Neural cell (in vitro differentiated cells): Measurements from ENCODE around the gene GAS5. TPM values are rescaled to one million over a fixed set of nuclear protein-coding genes. Genes with fewer than 3 reads are reported as not detected.
"Not testable (repeated sequence)": the region's sequence is repeated elsewhere in the genome, so short reads cannot be mapped to it uniquely, and the experiment has no call there.

Experiments
- H2AFZ ChIP-seq: fragments of 200-600, 300-800 bp; sonication (generic), shearing (Covaris generic); 2 replicates; pipeline ENCODE4 v1.6.0; 2014; ENCODE audit warnings: low read depth, mild to moderate bottlenecking, antibody characterized with exemption, low read length, moderate library complexity
- H3F3A ChIP-seq: fragments of 200-600 bp; shearing (Covaris generic); 2 replicates; pipeline ENCODE4 v1.6.1; 2016; ENCODE audit warnings: mild to moderate bottlenecking, moderate library complexity, mixed read lengths, antibody characterized with exemption, low read length; ENCODE audit not compliant: insufficient read depth, poor library complexity, severe bottlenecking
- H3K27ac ChIP-seq: fragments of 200-600, 300-800 bp; sonication (generic), shearing (Covaris generic); 2 replicates; pipeline ENCODE4 v1.5.1; 2014; ENCODE audit warnings: mild to moderate bottlenecking, low read length, moderate library complexity
- H3K27me3 ChIP-seq: fragments of 300-800, 200-600 bp; sonication (generic), shearing (Covaris generic); 2 replicates; pipeline ENCODE4 v1.6.0; 2014; ENCODE audit warnings: mild to moderate bottlenecking, low read depth, low read length, moderate library complexity; ENCODE audit not compliant: insufficient read depth
- H3K36me3 ChIP-seq: fragments of 300-800, 200-600 bp; sonication (generic), shearing (Covaris generic); 2 replicates; pipeline ENCODE4 v1.5.1; 2014; ENCODE audit warnings: mild to moderate bottlenecking, antibody characterized with exemption, low read length, moderate library complexity; ENCODE audit not compliant: insufficient read depth
- H3K4me2 ChIP-seq: fragments of 300-800, 200-600 bp; sonication (generic), shearing (Covaris generic); 2 replicates; pipeline ENCODE4 v1.6.0; 2014; ENCODE audit warnings: mild to moderate bottlenecking, low read length
- H3K4me3 ChIP-seq: fragments of 300-800, 200-600 bp; sonication (generic), shearing (Covaris generic); 2 replicates; pipeline ENCODE4 v1.5.1; 2014; ENCODE audit warnings: mild to moderate bottlenecking, low read length, moderate library complexity
- H3K79me2 ChIP-seq: fragments of 200-600 bp; shearing (Covaris generic); replicated peaks from 2 replicates; pipeline ENCODE4 v1.6.0; 2014; ENCODE audit warnings: mild to moderate bottlenecking, low read length, moderate library complexity; ENCODE audit not compliant: insufficient read depth
- H3K9ac ChIP-seq: fragments of 300-800, 200-600 bp; sonication (generic), shearing (Covaris generic); 2 replicates; pipeline ENCODE4 v1.6.1; 2016; ENCODE audit warnings: mild to moderate bottlenecking, low read length, mixed read lengths
- H3K9me2 ChIP-seq: fragments of 200-600 bp; shearing (Covaris generic); 2 replicates; pipeline ENCODE4 v1.6.1; 2016; ENCODE audit warnings: mild to moderate bottlenecking, low read length, mixed read lengths; ENCODE audit not compliant: insufficient read depth
- H3K9me3 ChIP-seq: fragments of 200-600, 300-800 bp; sonication (generic), shearing (Covaris generic); 2 replicates; pipeline ENCODE4 v1.6.1; 2016; ENCODE audit warnings: mild to moderate bottlenecking, mixed run types, low read length, moderate library complexity, mixed read lengths
- H4K20me1 ChIP-seq: fragments of 200-600 bp; shearing (Covaris generic); 2 replicates; pipeline ENCODE4 v1.6.1; 2016; ENCODE audit warnings: mild to moderate bottlenecking, mixed run types; ENCODE audit not compliant: insufficient read depth
- CTCF ChIP-seq: fragments of 450-650 bp; IDR thresholded peaks from 2 replicates; pipeline ENCODE4 v1.5.1; 2014; ENCODE audit warnings: antibody characterized with exemption, mild to moderate bottlenecking, moderate library complexity; ENCODE audit not compliant: poor library complexity, severe bottlenecking
- EP300 ChIP-seq: fragments of 450-650 bp; conservative IDR thresholded peaks from 2 replicates; pipeline ENCODE4 v1.6.1; 2014; ENCODE audit warnings: antibody characterized with exemption, mild to moderate bottlenecking, moderate library complexity; ENCODE audit not compliant: poor library complexity, severe bottlenecking
- EZH2 ChIP-seq: fragments of 200-600, 300-800 bp; shearing (Covaris generic), sonication (generic); IDR thresholded peaks from 2 replicates; pipeline ENCODE4 v1.6.1; 2014; ENCODE audit warnings: antibody characterized with exemption, low read length, borderline replicate concordance, mild to moderate bottlenecking; ENCODE audit not compliant: insufficient read depth, poor library complexity, severe bottlenecking
- MXI1 ChIP-seq: fragments of 450-650 bp; conservative IDR thresholded peaks from 2 replicates; pipeline ENCODE4 v1.6.1; 2014; ENCODE audit warnings: antibody characterized with exemption, mild to moderate bottlenecking; ENCODE audit not compliant: poor library complexity, severe bottlenecking
- POLR2AphosphoS5 ChIP-seq: IDR thresholded peaks from 2 replicates; pipeline ENCODE4 v1.6.1; 2012
- RAD21 ChIP-seq: fragments of 450-650 bp; conservative IDR thresholded peaks from 2 replicates; pipeline ENCODE4 v1.6.1; 2014; ENCODE audit warnings: antibody characterized with exemption, mild to moderate bottlenecking, moderate library complexity
- SMC3 ChIP-seq: fragments of 450-650 bp; conservative IDR thresholded peaks from 2 replicates; pipeline ENCODE4 v1.6.1; 2014; ENCODE audit warnings: antibody characterized with exemption, mild to moderate bottlenecking, moderate library complexity; ENCODE audit not compliant: poor library complexity
- TAF1 ChIP-seq: IDR thresholded peaks from 2 replicates; pipeline ENCODE4 v1.6.1; 2012; ENCODE audit warnings: low read depth
- polyA plus RNA-seq: library from polyadenylated mRNA; depleted of rRNA; stranded (reverse); fragments of >200 nt; gene quantifications from 2 replicates; pipeline ENCODE4 v1.2.3, GENCODE V29; 2014
- TF ChIP-seq, protein P1 (sequence below): IDR thresholded peaks from 2 replicates; pipeline ENCODE4 v1.6.1; 2012; ENCODE audit warnings: borderline replicate concordance

The GAS5 gene
- polyA plus RNA-seq, 1 donor from 2014 or later: 1,182 TPM

DNA sequence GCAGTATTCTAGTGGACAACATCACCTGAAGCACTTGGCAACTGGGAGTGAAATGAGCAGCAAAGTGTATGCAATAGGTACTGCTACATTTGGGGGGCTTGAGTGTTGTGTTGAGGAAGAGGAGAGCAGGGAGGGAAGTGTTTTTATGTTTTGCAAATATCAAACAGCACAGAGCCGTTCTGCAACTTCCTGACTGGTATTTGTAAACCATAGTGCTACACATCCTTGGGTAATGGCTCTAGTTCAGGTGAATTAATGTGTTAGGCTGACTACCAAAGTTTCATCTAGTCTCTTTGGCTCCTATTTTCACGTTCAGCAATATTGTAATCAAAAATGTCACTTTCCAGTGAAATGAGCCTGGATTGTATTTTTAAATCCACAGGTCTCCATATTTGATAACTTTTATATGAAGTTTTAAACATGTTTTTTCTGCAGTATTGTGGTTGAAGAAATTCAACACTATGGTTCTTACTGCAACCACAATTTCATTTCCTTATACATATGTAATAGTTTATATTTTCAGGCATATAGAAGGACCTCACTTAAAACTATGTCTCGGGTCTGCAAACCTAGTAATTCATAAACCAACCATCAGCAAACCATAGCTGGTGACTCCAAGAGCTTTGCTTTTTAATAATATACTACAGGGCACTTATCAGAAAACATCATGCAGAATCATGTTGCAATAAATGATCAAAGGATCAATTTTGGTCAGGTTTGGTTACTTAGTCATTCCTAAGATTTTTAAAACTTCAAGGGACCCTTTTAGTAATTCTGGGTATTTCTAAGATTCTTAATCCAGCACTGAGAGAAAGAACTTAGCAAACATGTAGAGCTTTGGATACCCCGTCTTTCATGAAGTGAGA lies 19.2 kb upstream of the GAS5 start:
- no peak overlapping the region for H2AFZ ChIP-seq
- H3K36me3 ChIP-seq: peaks cover 12% of the 10 kb centered on the region
- H3K27ac ChIP-seq: no peak overlapping the region
- no peaks in the 10 kb centered on the region for H4K20me1 ChIP-seq
- no peak overlapping the region for H3K4me2 ChIP-seq
- no peak overlapping the region for H3K4me3 ChIP-seq
- H3K9me3 ChIP-seq: no peaks in the 10 kb centered on the region
- H3K27me3 ChIP-seq: no peaks in the 10 kb centered on the region
- H3F3A ChIP-seq: no peaks in the 10 kb centered on the region
- no peak for TF ChIP-seq RAD21
- no peaks in the 10 kb centered on the region for H3K79me2 ChIP-seq
- H3K9ac ChIP-seq: no peak overlapping the region
- no peaks in the 10 kb centered on the region for H3K9me2 ChIP-seq

DNA sequence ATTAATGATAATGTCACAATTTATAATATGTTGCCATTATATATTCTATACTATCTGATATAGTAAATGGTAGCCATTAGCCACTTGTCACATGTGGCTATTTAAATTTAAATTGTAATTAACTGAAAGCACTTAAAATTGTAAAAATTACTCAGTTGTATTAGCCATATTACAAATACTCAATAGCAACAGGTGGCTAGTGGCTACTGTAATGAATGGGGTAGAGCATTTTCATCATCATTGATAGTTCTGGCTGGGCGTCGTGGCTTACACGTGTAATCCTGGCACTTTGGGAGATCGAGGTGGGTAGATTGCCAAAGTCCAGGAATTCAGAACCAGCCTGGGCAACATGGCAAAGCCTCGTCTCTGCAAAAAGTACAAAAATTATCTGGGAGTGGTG lies 16.9 kb upstream of the GAS5 start:
- no peak overlapping the region for H3K4me2 ChIP-seq
- H4K20me1 ChIP-seq: no peaks in the 10 kb centered on the region
- H3K4me3 ChIP-seq: no peak overlapping the region
- peaks cover 12% of the 10 kb centered on the region for H3K36me3 ChIP-seq
- H2AFZ ChIP-seq: no peak overlapping the region
- H3K9me3 ChIP-seq: no peaks in the 10 kb centered on the region
- no peak for TF ChIP-seq POLR2AphosphoS5
- TF ChIP-seq RAD21: no peak
- TF ChIP-seq MXI1: no peak
- no peak for TF ChIP-seq TAF1
- TF ChIP-seq CTCF: no peak
- TF ChIP-seq EZH2: no peak
- TF ChIP-seq, protein P1, sequence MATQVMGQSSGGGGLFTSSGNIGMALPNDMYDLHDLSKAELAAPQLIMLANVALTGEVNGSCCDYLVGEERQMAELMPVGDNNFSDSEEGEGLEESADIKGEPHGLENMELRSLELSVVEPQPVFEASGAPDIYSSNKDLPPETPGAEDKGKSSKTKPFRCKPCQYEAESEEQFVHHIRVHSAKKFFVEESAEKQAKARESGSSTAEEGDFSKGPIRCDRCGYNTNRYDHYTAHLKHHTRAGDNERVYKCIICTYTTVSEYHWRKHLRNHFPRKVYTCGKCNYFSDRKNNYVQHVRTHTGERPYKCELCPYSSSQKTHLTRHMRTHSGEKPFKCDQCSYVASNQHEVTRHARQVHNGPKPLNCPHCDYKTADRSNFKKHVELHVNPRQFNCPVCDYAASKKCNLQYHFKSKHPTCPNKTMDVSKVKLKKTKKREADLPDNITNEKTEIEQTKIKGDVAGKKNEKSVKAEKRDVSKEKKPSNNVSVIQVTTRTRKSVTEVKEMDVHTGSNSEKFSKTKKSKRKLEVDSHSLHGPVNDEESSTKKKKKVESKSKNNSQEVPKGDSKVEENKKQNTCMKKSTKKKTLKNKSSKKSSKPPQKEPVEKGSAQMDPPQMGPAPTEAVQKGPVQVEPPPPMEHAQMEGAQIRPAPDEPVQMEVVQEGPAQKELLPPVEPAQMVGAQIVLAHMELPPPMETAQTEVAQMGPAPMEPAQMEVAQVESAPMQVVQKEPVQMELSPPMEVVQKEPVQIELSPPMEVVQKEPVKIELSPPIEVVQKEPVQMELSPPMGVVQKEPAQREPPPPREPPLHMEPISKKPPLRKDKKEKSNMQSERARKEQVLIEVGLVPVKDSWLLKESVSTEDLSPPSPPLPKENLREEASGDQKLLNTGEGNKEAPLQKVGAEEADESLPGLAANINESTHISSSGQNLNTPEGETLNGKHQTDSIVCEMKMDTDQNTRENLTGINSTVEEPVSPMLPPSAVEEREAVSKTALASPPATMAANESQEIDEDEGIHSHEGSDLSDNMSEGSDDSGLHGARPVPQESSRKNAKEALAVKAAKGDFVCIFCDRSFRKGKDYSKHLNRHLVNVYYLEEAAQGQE: no peak
- no peak for TF ChIP-seq EP300
- TF ChIP-seq SMC3: no peak
- no peaks in the 10 kb centered on the region for H3K79me2 ChIP-seq
- no peaks in the 10 kb centered on the region for H3F3A ChIP-seq
- H3K27me3 ChIP-seq: no peaks in the 10 kb centered on the region
- no peak overlapping the region for H3K27ac ChIP-seq
- no peaks in the 10 kb centered on the region for H3K9me2 ChIP-seq
- no peak overlapping the region for H3K9ac ChIP-seq

DNA sequence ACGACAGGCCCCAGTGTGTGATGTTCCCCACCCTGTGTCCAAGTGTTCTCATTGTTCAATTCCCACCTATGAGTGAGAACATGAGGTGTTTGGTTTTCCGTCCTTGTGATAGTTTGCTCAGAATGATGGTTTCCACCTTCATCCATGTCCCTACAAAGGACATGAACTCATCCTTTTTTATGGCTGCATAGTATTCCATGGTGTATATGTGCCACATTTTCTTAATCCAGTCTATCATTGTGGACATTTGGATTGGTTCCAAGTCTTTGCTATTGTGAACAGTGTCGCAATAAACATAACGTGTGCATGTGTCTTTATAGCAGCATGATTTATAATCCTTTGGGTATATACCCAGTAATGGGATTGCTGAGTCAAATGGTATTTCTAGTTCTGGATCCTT lies 13.3 kb upstream of the GAS5 start:
- not testable (repeated sequence) for H3K9ac ChIP-seq, H3K27me3 ChIP-seq, H3K27ac ChIP-seq, H3K4me3 ChIP-seq, H3K79me2 ChIP-seq, H3F3A ChIP-seq, H3K36me3 ChIP-seq, H2AFZ ChIP-seq, H3K9me2 ChIP-seq, H4K20me1 ChIP-seq, H3K9me3 ChIP-seq, H3K4me2 ChIP-seq
